Mesenchymal stem cell (in vitro differentiated cells and primary cell): ENCODE measurements around the gene RPS6KA2.

Experiments used
- DNase-seq: peaks from one replicate; pipeline ENCODE4 v3.0.0-alpha.2; 2013
- H2AFZ ChIP-seq: one replicate; pipeline ENCODE4 v1.6.1; 2013; ENCODE audit warnings: low read depth, mild to moderate bottlenecking, control low read depth, inconsistent platforms, low read length, moderate library complexity
- H2AK5ac ChIP-seq: 2 replicates; pipeline ENCODE4 v1.6.1; 2013; ENCODE audit warnings: low read length, moderate library complexity, mild to moderate bottlenecking, inconsistent platforms; ENCODE audit not compliant: severe bottlenecking
- H2BK120ac ChIP-seq: one replicate; pipeline ENCODE4 v1.6.1; 2013; ENCODE audit warnings: low read depth, mild to moderate bottlenecking, inconsistent platforms, low read length, moderate library complexity
- H2BK12ac ChIP-seq, 2 experiments: one replicate each; pipeline ENCODE4 v1.6.1; 2013; ENCODE audit warnings: inconsistent platforms in 2 of 2, low read length in 2 of 2, mild to moderate bottlenecking in 2 of 2, moderate library complexity in 2 of 2, control low read depth in 1 of 2
- H2BK15ac ChIP-seq: one replicate; pipeline ENCODE4 v1.6.1; 2013; ENCODE audit warnings: mild to moderate bottlenecking, low read depth, inconsistent platforms; ENCODE audit not compliant: poor library complexity, severe bottlenecking
- H2BK5ac ChIP-seq: 2 replicates; pipeline ENCODE4 v1.6.1; 2013; ENCODE audit warnings: low read depth, mild to moderate bottlenecking, low read length, control low read depth, inconsistent platforms; ENCODE audit not compliant: poor library complexity, severe bottlenecking
- H3K14ac ChIP-seq, 2 experiments: one replicate each; pipeline ENCODE4 v1.6.1; 2013; ENCODE audit warnings: inconsistent platforms in 2 of 2, low read length in 2 of 2, control low read depth in 1 of 2, mild to moderate bottlenecking in 1 of 2, moderate library complexity in 1 of 2
- H3K18ac ChIP-seq, 2 experiments: one replicate each; pipeline ENCODE4 v1.6.1; 2013; ENCODE audit warnings: inconsistent platforms in 2 of 2, low read length in 2 of 2, control low read depth in 1 of 2, low read depth in 1 of 2, mild to moderate bottlenecking in 1 of 2
- H3K23ac ChIP-seq, 2 experiments: one replicate each; pipeline ENCODE4 v1.6.1; 2013; ENCODE audit warnings: inconsistent platforms in 2 of 2, low read length in 2 of 2, mild to moderate bottlenecking in 2 of 2, moderate library complexity in 2 of 2, control low read depth in 1 of 2
- H3K27ac ChIP-seq: 2 replicates; pipeline ENCODE4 v1.5.1; 2013; ENCODE audit warnings: mild to moderate bottlenecking, moderate library complexity, low read length, control low read depth, inconsistent platforms; ENCODE audit not compliant: poor library complexity, severe bottlenecking
- H3K27me3 ChIP-seq, 2 experiments: 2 replicates each; pipeline versions ENCODE4 v1.6.1 to v1.7.0; 2013; ENCODE audit warnings: low read length in 2 of 2, mild to moderate bottlenecking in 2 of 2, moderate library complexity in 2 of 2, control low read depth in 1 of 2, inconsistent platforms in 1 of 2; ENCODE audit not compliant: control insufficient read depth in 1 of 2, insufficient read depth in 1 of 2
- H3K36me3 ChIP-seq, 2 experiments: 2 replicates each; pipeline versions ENCODE4 v1.6.1 to v1.7.0; 2013; ENCODE audit warnings: low read length in 2 of 2, control low read depth in 1 of 2, inconsistent platforms in 1 of 2, low read depth in 1 of 2, mild to moderate bottlenecking in 1 of 2; ENCODE audit not compliant: insufficient read depth in 2 of 2, control insufficient read depth in 1 of 2
- H3K4ac ChIP-seq, 2 experiments: one replicate each; pipeline ENCODE4 v1.6.1; 2013; ENCODE audit warnings: inconsistent platforms in 2 of 2, low read length in 2 of 2, mild to moderate bottlenecking in 2 of 2, moderate library complexity in 2 of 2, control low read depth in 1 of 2, low read depth in 1 of 2
- H3K4me1 ChIP-seq: 2 replicates; pipeline ENCODE4 v1.6.1; 2013; ENCODE audit warnings: low read depth, low read length, control low read depth; ENCODE audit not compliant: control insufficient read depth, insufficient read depth
- H3K4me2 ChIP-seq: 2 replicates; pipeline ENCODE4 v1.6.1; 2013; ENCODE audit warnings: low read length, mild to moderate bottlenecking, inconsistent platforms; ENCODE audit not compliant: poor library complexity, severe bottlenecking
- H3K4me3 ChIP-seq, 2 experiments: 2 replicates each; pipeline versions ENCODE4 v1.5.1 to v1.7.0; 2013; ENCODE audit warnings: low read length in 2 of 2, mild to moderate bottlenecking in 2 of 2, control low read depth in 1 of 2, low read depth in 1 of 2; ENCODE audit not compliant: insufficient read depth in 1 of 2
- H3K79me1 ChIP-seq: replicated peaks from 2 replicates; pipeline ENCODE4 v1.6.1; 2013; ENCODE audit warnings: mild to moderate bottlenecking, control low read depth, low read length, inconsistent platforms; ENCODE audit not compliant: poor library complexity, severe bottlenecking
- H3K9ac ChIP-seq: 2 replicates; pipeline ENCODE4 v1.7.0; 2013; ENCODE audit warnings: mild to moderate bottlenecking, low read length, moderate library complexity
- H3K9me3 ChIP-seq: 2 replicates; pipeline ENCODE4 v1.7.0; 2013; ENCODE audit warnings: mild to moderate bottlenecking, low read length; ENCODE audit not compliant: control insufficient read depth
- H4K8ac ChIP-seq: one replicate; pipeline ENCODE4 v1.6.1; 2013; ENCODE audit warnings: inconsistent platforms, mild to moderate bottlenecking, low read length, moderate library complexity
- H4K91ac ChIP-seq: one replicate; pipeline ENCODE4 v1.6.1; 2013; ENCODE audit warnings: mild to moderate bottlenecking, low read length, inconsistent platforms
- WGBS: methylation state at CpG from one replicate; pipeline ENCODE4 v1.1.7; 2013; ENCODE audit warnings: mixed read lengths; 5-methylcytosine and 5-hydroxymethylcytosine counted together

Gene RPS6KA2

GRCh38 chr6:166567107-166567506 lies 59.9 kb downstream of the RPS6KA2 start:
- H4K8ac ChIP-seq = no peak overlapping the region
- H3K9ac ChIP-seq = no peak overlapping the region
- H3K23ac ChIP-seq = no peak overlapping the region
- no peak overlapping the region for H2AFZ ChIP-seq
- H3K4me2 ChIP-seq = no peak overlapping the region
- no peak overlapping the region for H2BK12ac ChIP-seq
- H3K36me3 ChIP-seq = peaks cover 0 to 2% of the 10 kb centered on the region in 2 experiments
- H4K91ac ChIP-seq = no peak overlapping the region
- no peak overlapping the region for H3K4me3 ChIP-seq
- no peaks in the 10 kb centered on the region for H3K9me3 ChIP-seq
- peak; percentile 96 for DNase-seq
- H3K27me3 ChIP-seq = no peaks in the 10 kb centered on the region
- peaks cover 4% of the 10 kb centered on the region for H3K79me1 ChIP-seq
- H2BK15ac ChIP-seq = no peak overlapping the region
- no peak overlapping the region for H3K27ac ChIP-seq
- H2AK5ac ChIP-seq = no peak overlapping the region
- peak overlapping the region in 1 of 2 experiments; percentile 27 for H3K4ac ChIP-seq
- no peak overlapping the region for H3K14ac ChIP-seq
- H3K4me1 ChIP-seq = peaks cover 28% of the 10 kb centered on the region
- no peak overlapping the region for H3K18ac ChIP-seq
- no peak overlapping the region for H2BK5ac ChIP-seq
- no peak overlapping the region for H2BK120ac ChIP-seq
- 8% methylated on average over 8 of the region's 8 CpGs for WGBS

- Histone ChIP-seq H3K18ac (peak overlapping the region; percentile 11 to 92), H3K4me1 (peaks cover 30% of the 10 kb centered on the region), H3K14ac (peak overlapping the region in 1 of 2 experiments; percentile 73), H2BK120ac (no peak overlapping the region), H3K36me3 (peaks cover 0 to 2% of the 10 kb centered on the region in 2 experiments), H3K9ac (no peak overlapping the region), H3K27me3 (no peaks in the 10 kb centered on the region), H3K4ac (peak overlapping the region; percentile 29 to 80), H3K4me3 (no peak overlapping the region), H2BK12ac (peak overlapping the region; percentile 2 to 69), H2BK5ac (no peak overlapping the region), H2BK15ac (peak overlapping the region; percentile 52), H2AK5ac (peak overlapping the region; percentile 2), H3K23ac (no peak overlapping the region), H3K4me2 (no peak overlapping the region), H3K9me3 (no peaks in the 10 kb centered on the region), H2AFZ (no peak overlapping the region), H3K79me1 (peaks cover 4% of the 10 kb centered on the region), H4K8ac (peak overlapping the region; percentile 8), H4K91ac (peak overlapping the region; percentile 81), H3K27ac (no peak overlapping the region)
- no peak for DNase-seq
- WGBS = 96% methylated on average over 12 of the region's 12 CpGs
These were observed 60.7 kb downstream of the RPS6KA2 start for GRCh38 chr6:166566026-166567011.

- H3K9me3 ChIP-seq = no peaks in the 10 kb centered on the region
- H2BK15ac ChIP-seq = peak overlapping the region; percentile 73
- peak overlapping the region in 1 of 2 experiments; percentile 23 for H3K4me3 ChIP-seq
- H2AK5ac ChIP-seq = peak overlapping the region; percentile 20
- H3K18ac ChIP-seq = peak overlapping the region; percentile 64 to 74
- peak overlapping the region; percentile 40 to 86 for H2BK12ac ChIP-seq
- H3K36me3 ChIP-seq = peaks cover 0 to 2% of the 10 kb centered on the region in 2 experiments
- no peak overlapping the region for H3K9ac ChIP-seq
- H3K23ac ChIP-seq = no peak overlapping the region
- peaks cover 4% of the 10 kb centered on the region for H3K79me1 ChIP-seq
- 84% methylated on average over 23 of the region's 24 CpGs for WGBS
- H2BK120ac ChIP-seq = no peak overlapping the region
- H3K4me1 ChIP-seq = peaks cover 30% of the 10 kb centered on the region
- no peak overlapping the region for H3K27ac ChIP-seq
- no peak for DNase-seq
- H4K8ac ChIP-seq = no peak overlapping the region
- H3K27me3 ChIP-seq = no peaks in the 10 kb centered on the region
- peak overlapping the region in 1 of 2 experiments; percentile 63 for H3K14ac ChIP-seq
- no peak overlapping the region for H3K4me2 ChIP-seq
- H2AFZ ChIP-seq = no peak overlapping the region
- no peak overlapping the region for H2BK5ac ChIP-seq
- H4K91ac ChIP-seq = peak overlapping the region; percentile 78
- H3K4ac ChIP-seq = peak overlapping the region in 1 of 2 experiments; percentile 61
These were observed 61.7 kb downstream of the RPS6KA2 start for GRCh38 chr6:166565084-166565967.
